Stimulated activated CD4-positive, alpha-beta T cell treated with anti-CD3 and anti-CD28 coated beads, Interleukin-2, amount 100 ng/mL, for 48 hours (primary cell): ENCODE results near the gene ATXN7L1.

Experiments used
- DNase-seq, 2 donors: peaks; one replicate each; pipeline ENCODE4 v3.0.0-alpha.2; 2020

The ATXN7L1 gene

GRCh38 chr7:105876091-105876963 is at the start of gene ATXN7L1:
Gene ATXN7L1, minus strand, starts transcription at chr7:105876599. Its CDS starts 41 bp downstream, at chr7:105876558.
- DNase-seq, result peak; percentile 90 to 91

- DNase-seq, result no peak
These were observed 49.7 kb upstream of the ATXN7L1 start for GRCh38 chr7:105926131-105926530.

GRCh38 chr7:105924945-105925344 is 48.5 kb upstream of the ATXN7L1 start:
- peak in 1 of 2 donors; percentile 8 for DNase-seq

- DNase-seq, result no peak
These were observed 44.4 kb upstream of the ATXN7L1 start for GRCh38 chr7:105920766-105921165.

DNA sequence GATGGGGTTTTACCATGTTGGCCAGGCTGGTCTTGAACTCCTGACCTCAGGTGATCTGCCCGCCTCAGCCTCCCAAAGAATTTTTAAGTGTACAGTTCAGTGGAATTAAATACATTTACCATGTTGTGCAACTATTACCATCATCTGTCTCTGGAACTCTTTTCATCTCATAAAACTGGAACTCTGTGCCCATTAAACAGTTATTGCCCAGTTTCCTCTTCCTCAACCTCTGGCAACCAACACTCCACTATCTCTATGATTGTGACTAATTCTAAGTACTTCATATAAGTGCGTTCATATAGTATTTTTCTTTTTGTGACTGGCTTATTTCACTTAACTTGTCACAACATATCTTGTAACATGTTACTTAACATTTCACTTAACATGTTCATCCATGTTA is 41.3 kb upstream of the ATXN7L1 start:
- no peak for DNase-seq

GRCh38 chr7:105916603-105917002 is 40.2 kb upstream of the ATXN7L1 start:
- DNase-seq, result no peak

DNA sequence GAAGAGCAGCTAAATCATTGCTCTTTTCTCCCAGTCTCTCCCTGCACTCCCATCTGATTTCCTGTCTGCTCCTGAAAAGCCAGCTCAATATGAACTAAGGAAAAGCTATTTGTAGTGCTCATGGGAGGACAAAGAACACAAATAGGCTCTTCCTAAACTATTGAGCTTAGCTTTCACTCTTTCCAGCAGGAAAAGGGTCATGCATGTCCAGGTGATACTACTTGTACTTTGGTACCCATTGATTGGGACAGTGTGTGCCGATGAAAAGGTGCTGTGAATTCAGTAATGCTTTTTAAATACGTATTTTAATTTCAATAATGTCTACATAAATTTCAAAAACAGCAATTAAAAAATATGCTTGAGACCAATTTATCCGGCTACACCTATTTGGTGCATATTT is 37.5 kb upstream of the ATXN7L1 start:
- DNase-seq, result no peak

GRCh38 chr7:105911961-105912575 is 35.7 kb upstream of the ATXN7L1 start:
- no peak for DNase-seq

DNA sequence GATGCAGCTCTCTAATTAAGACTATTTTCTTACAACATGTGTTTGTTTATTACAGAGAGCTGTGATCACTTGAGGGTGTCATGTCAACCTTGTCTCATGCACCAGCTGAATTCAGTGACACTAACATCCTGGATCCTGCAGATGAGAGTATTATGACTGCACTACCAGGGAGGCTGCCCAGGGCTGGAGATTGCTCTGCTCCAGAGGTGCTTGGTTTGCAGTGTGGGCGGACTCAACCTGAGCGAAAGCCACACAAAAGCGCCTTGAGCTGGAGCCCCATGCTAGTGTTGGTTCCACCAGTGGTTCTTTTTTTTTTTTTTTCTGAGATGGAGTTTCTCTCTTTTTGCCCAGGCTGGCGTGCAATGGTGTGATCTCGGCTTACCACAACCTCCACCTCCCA is 33.8 kb upstream of the ATXN7L1 start:
- DNase-seq, result no peak

GRCh38 chr7:105909742-105910141 is 33.3 kb upstream of the ATXN7L1 start:
- DNase-seq, result no peak

- DNase-seq, result no peak
These were observed 30.9 kb upstream of the ATXN7L1 start for GRCh38 chr7:105907129-105907846.

DNA sequence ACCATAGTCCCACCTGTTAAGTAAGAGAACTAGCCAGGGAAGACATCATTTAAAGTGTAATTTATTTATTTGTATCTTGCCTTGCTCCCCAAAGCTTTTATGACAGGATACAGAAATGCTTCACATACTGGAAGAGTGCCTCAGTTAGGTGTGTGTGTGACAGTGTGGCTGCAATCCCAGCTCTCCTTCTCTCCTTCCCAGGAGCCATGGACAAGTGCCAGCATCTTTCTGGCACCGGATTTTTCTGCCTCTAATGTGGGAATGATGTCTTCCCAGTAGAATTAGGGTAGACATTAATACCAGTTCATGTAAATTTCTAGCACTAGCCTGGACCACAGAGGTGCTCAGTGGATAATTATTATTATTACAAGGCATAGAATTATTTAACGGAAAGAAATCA is 30.3 kb upstream of the ATXN7L1 start:
- no peak for DNase-seq

- DNase-seq, result no peak
These were observed 29.6 kb upstream of the ATXN7L1 start for GRCh38 chr7:105905910-105906568.

GRCh38 chr7:105905209-105905909 is 29.0 kb upstream of the ATXN7L1 start:
- no peak for DNase-seq

GRCh38 chr7:105904064-105904463 is 27.7 kb upstream of the ATXN7L1 start:
- no peak for DNase-seq

DNA sequence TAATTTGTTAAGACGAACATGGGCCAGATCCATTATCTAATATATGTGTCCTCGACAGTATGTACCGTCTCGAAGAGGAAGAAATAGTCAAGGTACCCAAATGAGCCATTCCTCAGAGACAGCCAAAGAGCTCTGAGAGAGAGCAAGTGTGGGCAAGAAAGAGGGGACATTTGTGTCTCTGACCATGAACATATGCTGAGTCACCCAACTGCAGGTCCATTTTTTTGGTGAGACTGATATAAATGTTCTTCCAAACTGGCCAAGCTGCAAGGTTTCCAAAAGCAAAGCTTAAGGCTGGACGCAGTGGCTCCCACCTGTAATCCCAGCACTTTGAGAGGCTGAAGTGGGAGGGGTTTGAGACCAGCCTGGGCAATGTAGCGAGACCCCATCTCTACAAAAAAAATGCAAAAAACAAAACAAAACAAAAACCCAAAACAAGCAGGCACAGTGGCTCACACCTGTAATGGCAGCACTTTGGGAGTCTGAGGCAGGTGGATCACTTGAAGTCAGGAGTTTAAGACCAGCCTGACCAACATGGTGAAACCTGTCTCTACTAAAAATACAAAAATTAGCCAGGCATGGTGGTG is 26.0 kb upstream of the ATXN7L1 start:
- no peak for DNase-seq

- DNase-seq, result no peak
These were observed 21.6 kb upstream of the ATXN7L1 start for GRCh38 chr7:105897999-105898398.

DNA sequence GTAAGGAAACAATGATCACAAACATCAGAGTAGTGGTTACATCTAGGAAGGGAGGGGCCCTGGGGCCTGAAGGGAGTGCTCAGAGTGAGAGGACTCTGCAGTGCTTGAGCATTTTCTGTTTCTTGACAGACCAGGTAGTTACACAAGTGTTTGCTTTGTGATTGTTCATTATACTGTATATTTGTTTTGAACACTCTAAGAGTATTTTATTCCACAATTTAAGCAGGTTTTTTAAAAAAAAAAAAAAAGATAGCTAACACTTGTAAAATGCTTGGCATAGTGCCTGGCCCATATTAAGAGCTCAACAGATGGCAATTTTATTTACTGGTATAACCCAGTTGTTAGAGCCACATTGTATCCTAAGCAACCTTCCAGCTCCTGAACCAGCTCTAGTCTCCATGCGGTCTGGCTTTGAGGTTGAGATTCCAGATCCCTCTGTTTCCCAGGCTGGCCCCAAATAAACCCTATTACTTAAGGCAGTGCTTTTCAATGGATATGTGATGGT is 20.1 kb upstream of the ATXN7L1 start:
- DNase-seq, result no peak

- DNase-seq, result no peak
These were observed 17.7 kb upstream of the ATXN7L1 start for GRCh38 chr7:105894131-105894530.

DNA sequence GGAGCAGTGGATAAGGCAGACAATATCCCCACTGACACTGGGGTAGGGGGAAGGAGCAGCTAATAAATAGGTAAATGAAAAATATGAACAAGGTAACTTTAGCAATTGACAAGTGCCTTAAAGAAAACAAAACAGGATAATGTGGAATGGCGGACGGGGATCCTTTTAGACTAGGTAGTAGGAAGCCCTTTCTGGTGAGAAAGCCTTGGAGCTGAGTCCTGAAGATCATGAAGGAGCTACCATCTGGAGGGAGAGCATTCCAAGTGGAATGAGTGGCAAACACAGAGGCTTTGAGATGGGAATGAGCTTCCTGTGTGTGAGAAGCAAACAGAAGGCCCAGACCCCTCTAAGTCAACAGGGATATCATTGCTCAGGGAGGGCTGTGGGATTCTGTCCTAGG is 16.0 kb upstream of the ATXN7L1 start:
- no peak for DNase-seq

DNA sequence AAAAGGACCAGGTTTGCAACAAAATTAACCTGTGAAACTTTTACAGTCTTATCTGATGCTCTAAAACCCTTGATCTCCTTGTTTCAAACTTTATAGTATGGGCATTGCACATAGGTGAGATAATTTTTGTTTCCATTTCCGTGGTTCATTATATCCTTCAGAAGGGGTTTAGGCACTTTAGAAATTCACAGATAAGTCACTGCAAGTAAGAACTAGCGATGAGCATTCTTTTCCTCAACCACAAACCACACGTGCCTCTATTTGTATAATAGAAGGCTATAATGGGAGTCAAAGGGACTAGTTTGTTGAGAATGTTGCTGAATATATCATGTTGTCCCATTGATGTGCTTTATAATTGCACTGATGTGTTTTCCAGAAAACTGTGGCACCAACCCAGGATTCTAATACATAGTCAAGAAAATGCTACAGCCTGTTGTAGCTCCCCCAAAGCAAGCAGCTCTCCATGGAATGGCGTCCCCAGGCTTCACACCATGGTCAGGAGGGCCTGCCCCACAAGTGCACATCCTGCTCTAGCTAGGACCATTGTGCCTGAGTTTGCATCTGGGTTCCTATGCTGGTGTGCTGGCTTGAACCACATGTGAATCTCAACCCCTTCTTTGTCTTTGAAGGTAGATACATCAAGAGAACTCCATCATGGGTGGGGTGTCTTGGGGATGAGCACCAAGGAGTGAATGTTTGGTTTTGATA is 14.0 kb upstream of the ATXN7L1 start:
- peak in 1 of 2 donors; percentile 33 for DNase-seq
